ENCODE measurements around the gene UNC13A. TPM values are rescaled to one million over a fixed set of nuclear protein-coding genes. Genes with fewer than 3 reads are reported as not detected.

UNC13A gene
- total RNA-seq, 6 donors from 2014 or later: under 0.01 to 0.54 (median 0.33) TPM; not detected in 1

GRCh38 chr19:17624314-17624991 lies 63.7 kb downstream of the UNC13A start:
- WGBS, 2 donors: 87 to 90% methylated on average over 16 of the region's 16 CpGs
- Histone ChIP-seq H3K27me3 (no peaks in the 10 kb centered on the region), H3K4me1 (no peaks in the 10 kb centered on the region), H3K9me3 (peaks cover 0 to 9% (median 2%) of the 10 kb centered on the region in 4 donors), H3K4me3 (no peak overlapping the region), H3K36me3 (no peaks in the 10 kb centered on the region), H3K27ac (no peak overlapping the region)
- TF ChIP-seq POLR2A (IDR thresholded peaks at IDR 0.05) (no peak), POLR2AphosphoS5 (IDR thresholded peaks at IDR 0.05) (no peak), CTCF (IDR thresholded peaks at IDR 0.05) (no peak), EP300 (IDR thresholded peaks at IDR 0.05) (no peak)
- ATAC-seq (ENCODE audit: low FRiP score in 2 of 2) (no peak), DNase-seq (no peak)

GRCh38 chr19:17623224-17623935 lies 64.8 kb downstream of the UNC13A start:
- no peak for ATAC-seq (ENCODE audit: low FRiP score in 2 of 2)
- no peak for DNase-seq
- peaks cover 0 to 4% (median 0%) of the 10 kb centered on the region in 4 donors for H3K4me1 ChIP-seq
- no peaks in the 10 kb centered on the region for H3K36me3 ChIP-seq
- 88 to 92% methylated on average over 19 to 26 of the region's 31 CpGs for WGBS, 2 donors
- no peak overlapping the region for H3K4me3 ChIP-seq
- TF ChIP-seq EP300 (IDR thresholded peaks at IDR 0.05): no peak
- TF ChIP-seq POLR2AphosphoS5 (IDR thresholded peaks at IDR 0.05): no peak
- TF ChIP-seq POLR2A (IDR thresholded peaks at IDR 0.05): no peak
- no peak for TF ChIP-seq CTCF (IDR thresholded peaks at IDR 0.05)
- no peak overlapping the region for H3K27ac ChIP-seq
- H3K27me3 ChIP-seq: no peaks in the 10 kb centered on the region
- H3K9me3 ChIP-seq: peaks cover 0 to 9% (median 2%) of the 10 kb centered on the region in 4 donors

GRCh38 chr19:17620696-17621095 lies 67.5 kb downstream of the UNC13A start:
- no peak for ATAC-seq (ENCODE audit: low FRiP score in 2 of 2)
- H3K4me3 ChIP-seq: no peak overlapping the region
- 100% methylated on average over 1 of the region's 1 CpG; no CpG with 5 or more reads in 1 of the 2 donors for WGBS, 2 donors
- H3K9me3 ChIP-seq: peaks cover 0 to 9% (median 2%) of the 10 kb centered on the region in 4 donors
- H3K27ac ChIP-seq: no peak overlapping the region
- no peak for DNase-seq
- H3K27me3 ChIP-seq: peaks cover 0 to 3% (median 0%) of the 10 kb centered on the region in 4 donors
- peaks cover 0 to 15% (median 2%) of the 10 kb centered on the region in 4 donors for H3K4me1 ChIP-seq
- no peak for TF ChIP-seq POLR2A (IDR thresholded peaks at IDR 0.05)
- no peaks in the 10 kb centered on the region for H3K36me3 ChIP-seq

GRCh38 chr19:17618936-17619335 lies 69.2 kb downstream of the UNC13A start:
- no peak overlapping the region for H3K27ac ChIP-seq
- WGBS, 2 donors: 0 to 10% methylated on average over 2 of the region's 2 CpGs
- H3K36me3 ChIP-seq: no peaks in the 10 kb centered on the region
- ATAC-seq (ENCODE audit: low FRiP score in 2 of 2) (no peak), DNase-seq (no peak)
- peaks cover 0 to 15% (median 2%) of the 10 kb centered on the region in 4 donors for H3K4me1 ChIP-seq
- TF ChIP-seq POLR2A (IDR thresholded peaks at IDR 0.05) (no peak), POLR2AphosphoS5 (IDR thresholded peaks at IDR 0.05) (no peak), CTCF (IDR thresholded peaks at IDR 0.05) (no peak), EP300 (IDR thresholded peaks at IDR 0.05) (no peak)
- H3K9me3 ChIP-seq: peaks cover 0 to 9% (median 2%) of the 10 kb centered on the region in 4 donors
- no peak overlapping the region for H3K4me3 ChIP-seq
- peaks cover 0 to 3% (median 0%) of the 10 kb centered on the region in 4 donors for H3K27me3 ChIP-seq

GRCh38 chr19:17618281-17618903 lies 69.8 kb downstream of the UNC13A start:
- Histone ChIP-seq H3K27ac (no peak overlapping the region), H3K9me3 (peaks cover 0 to 9% (median 2%) of the 10 kb centered on the region in 4 donors), H3K4me3 (no peak overlapping the region), H3K4me1 (peaks cover 0 to 15% (median 2%) of the 10 kb centered on the region in 4 donors), H3K36me3 (no peaks in the 10 kb centered on the region), H3K27me3 (peaks cover 0 to 3% (median 0%) of the 10 kb centered on the region in 4 donors)
- no peak for TF ChIP-seq EP300 (IDR thresholded peaks at IDR 0.05)
- no peak for TF ChIP-seq POLR2A (IDR thresholded peaks at IDR 0.05)
- TF ChIP-seq CTCF (IDR thresholded peaks at IDR 0.05): no peak
- no peak for TF ChIP-seq POLR2AphosphoS5 (IDR thresholded peaks at IDR 0.05)
- DNase-seq (no peak), ATAC-seq (ENCODE audit: low FRiP score in 2 of 2) (no peak)
- 82 to 84% methylated on average over 7 of the region's 7 CpGs for WGBS, 2 donors

Measured in upper lobe of left lung (tissue), 6 donors.